GM12892 (cell line): ENCODE measurements around the gene CBR4.
"Not testable (repeated sequence)": the region's sequence is repeated elsewhere in the genome, so short reads cannot be mapped to it uniquely, and the experiment has no call there.

Experiments
- DNase-seq: peaks from one replicate; pipeline ENCODE4 v3.0.0; 2011; ENCODE audit not compliant: insufficient read length
- FAIRE-seq: peaks from 2 replicates; lab custom pipeline; 2011; peaks lifted over from hg19 to GRCh38; lab: Jason Lieb, UNC
- POLR2A ChIP-seq: IDR thresholded peaks from 2 replicates; pipeline ENCODE4 v1.6.1; 2011; ENCODE audit warnings: low read depth, low read length, control low read depth
- POLR2AphosphoS5 ChIP-seq: IDR thresholded peaks from 2 replicates; pipeline ENCODE4 v1.6.1; 2011; ENCODE audit warnings: low read depth, low read length, control low read depth
- TAF1 ChIP-seq: IDR thresholded peaks from 2 replicates; pipeline ENCODE4 v1.6.1; 2011; ENCODE audit warnings: low read depth, mild to moderate bottlenecking, control low read depth, low read length, borderline replicate concordance

CBR4 gene

DNA sequence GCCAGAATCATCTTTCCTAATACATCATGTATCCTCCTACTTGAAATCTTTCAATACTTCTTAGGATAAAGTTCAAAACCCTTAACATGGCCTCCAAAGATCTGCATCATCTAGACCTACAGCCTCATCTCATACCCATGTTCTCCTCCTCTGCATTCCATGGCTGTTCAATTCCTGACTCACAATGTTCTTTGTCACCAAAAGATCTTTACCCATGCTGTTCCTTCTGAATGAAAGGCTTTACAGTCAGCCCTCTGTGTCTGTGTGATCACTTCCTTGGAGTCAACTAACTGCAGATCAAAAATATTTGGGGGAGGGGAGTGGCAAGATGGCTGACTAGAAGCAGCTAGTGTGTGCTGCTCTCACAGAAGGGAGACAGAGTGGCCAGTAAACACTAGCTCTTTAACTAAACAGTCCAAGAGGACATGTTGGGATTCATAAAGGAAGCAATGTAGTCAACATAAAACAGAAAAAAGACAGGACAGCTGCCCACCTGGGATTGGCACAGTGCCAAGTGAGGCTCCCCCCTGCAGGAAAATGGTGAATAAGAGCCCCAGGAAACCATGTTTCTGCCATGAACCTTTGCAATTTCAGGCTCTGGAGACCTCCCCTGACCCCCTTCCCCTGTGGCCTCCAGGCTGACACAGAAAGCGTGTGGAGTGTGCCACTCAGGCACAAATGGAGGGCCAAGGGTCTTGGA, 31.9 kb downstream of the CBR4 start:
- DNase-seq (no peak), FAIRE-seq (no peak)
- TF ChIP-seq TAF1 (no peak), POLR2A (no peak), POLR2AphosphoS5 (no peak)

DNA sequence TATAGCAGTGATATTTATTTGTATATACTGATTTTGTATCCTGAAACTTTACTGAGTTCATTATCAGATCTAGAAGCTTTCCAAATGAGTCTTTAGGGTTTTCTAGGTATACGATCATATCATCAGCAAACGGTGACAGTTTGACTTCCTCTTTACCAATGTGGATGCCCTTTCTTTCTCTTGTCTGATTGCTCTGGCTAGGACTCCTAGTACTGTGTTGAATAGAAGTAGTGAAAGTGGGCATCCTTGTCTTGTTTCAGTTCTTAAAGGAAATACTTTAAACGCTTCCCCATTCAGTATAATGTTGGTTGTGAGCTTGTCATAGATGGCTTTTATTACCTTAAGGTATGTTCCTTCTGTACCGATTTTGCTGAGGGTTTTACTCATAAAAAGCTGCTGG, 37.5 kb downstream of the CBR4 start:
- DNase-seq = no peak
- no peak for TF ChIP-seq POLR2AphosphoS5
- no peak for TF ChIP-seq POLR2A
- no peak for TF ChIP-seq TAF1
- no peak for FAIRE-seq

DNA sequence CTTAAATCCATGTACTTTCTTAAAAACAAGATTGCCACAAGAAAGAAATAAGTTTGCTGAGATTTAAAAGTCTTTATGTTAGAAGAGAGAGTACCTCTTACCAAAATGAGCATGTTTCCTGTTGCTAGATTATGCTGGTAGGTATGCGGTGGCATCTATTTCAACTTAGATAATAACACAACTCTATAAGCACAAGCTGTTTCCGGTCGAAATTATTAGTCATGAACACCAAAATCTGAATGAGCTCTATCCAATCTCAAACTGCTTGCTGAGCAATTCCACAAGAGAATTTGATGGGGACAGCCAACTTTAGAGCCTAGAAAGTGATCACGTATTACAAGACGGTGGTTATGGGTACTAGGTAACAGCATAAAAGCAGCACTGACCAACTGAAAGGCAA, 49.3 kb downstream of the CBR4 start:
- DNase-seq (no peak), FAIRE-seq (no peak)
- TF ChIP-seq POLR2A (no peak), POLR2AphosphoS5 (no peak), TAF1 (no peak)

DNA sequence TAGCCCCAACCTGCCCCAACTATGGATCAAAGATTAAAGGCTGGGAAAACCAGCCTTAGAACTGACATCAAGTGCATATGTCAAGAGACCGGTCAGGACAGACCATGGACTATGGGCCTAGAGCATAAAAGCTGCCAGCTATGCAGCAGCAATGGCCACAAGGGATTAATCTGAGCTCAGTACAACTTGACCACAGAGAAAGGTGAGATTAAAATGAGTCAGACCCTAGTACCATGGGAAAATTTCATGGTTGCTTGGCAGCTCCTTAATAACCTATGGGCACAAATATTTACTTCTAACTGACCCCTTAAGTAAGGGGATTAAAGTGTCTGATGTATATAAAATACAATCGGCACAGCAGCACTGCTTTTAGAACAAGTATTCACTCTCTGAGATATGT, 54.4 kb downstream of the CBR4 start:
- FAIRE-seq (no peak), DNase-seq (no peak)
- no peak for TF ChIP-seq TAF1

GRCh38 chr4:168952821-168953246, 57.2 kb downstream of the CBR4 start:
- FAIRE-seq, DNase-seq: not testable (repeated sequence)

DNA sequence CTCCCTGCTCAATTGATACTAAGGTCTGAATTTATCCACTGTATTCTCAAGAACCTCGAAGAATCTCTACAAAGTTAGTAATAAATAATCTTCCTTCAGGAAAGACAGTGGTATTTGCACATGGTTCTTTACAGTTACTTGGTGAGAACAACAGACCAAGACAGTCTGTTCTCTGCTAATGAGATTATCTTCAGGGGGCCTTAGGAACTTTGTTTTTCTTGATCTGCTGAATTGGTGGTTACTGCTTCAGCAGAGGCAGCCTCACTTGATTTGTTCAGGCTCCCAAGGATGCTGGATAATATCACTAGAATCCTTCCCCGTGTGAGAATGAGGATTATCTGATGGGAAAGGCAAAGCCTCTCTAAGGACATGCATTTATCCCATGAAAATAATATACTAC, 64.8 kb downstream of the CBR4 start:
- TF ChIP-seq TAF1 (no peak), POLR2A (no peak), POLR2AphosphoS5 (no peak)
- no peak for FAIRE-seq
- DNase-seq = no peak

DNA sequence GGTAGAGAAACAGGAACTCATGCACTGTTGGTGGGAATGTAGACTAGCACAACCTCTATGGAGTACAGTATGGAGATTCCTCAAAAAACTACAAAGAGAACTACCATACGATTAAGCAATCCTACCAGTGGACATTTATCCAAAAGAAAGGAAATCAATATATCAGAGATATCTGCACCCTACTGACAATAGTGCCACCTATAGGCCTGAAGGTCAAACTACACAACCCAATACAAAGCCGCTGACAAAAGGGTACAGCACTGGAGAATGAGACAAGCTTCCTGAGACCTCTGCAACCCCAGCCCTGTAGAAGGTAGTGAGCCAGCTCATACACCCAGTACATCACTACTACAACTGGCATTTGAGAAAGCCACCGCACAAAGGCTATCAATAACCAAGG, 67.1 kb downstream of the CBR4 start:
- no peak for DNase-seq
- TF ChIP-seq POLR2AphosphoS5 (no peak), POLR2A (no peak), TAF1 (no peak)
- no peak for FAIRE-seq
